GM18526 (cell line): ENCODE data around the gene CCDC157.

Experiments
- POLR2A ChIP-seq: IDR thresholded peaks from 3 replicates; pipeline ENCODE4 v1.6.1; 2011; ENCODE audit not compliant: insufficient read length; ENCODE audit errors: extremely low read depth

The CCDC157 gene

GRCh38 chr22:30323246-30323645 is 33.6 kb upstream of the CCDC157 start:
- TF ChIP-seq POLR2A, result no peak

GRCh38 chr22:30324014-30324730 is 32.6 kb upstream of the CCDC157 start:
- no peak for TF ChIP-seq POLR2A

- no peak for TF ChIP-seq POLR2A
Observed at GRCh38 chr22:30325065-30325720, 31.6 kb upstream of the CCDC157 start.

- TF ChIP-seq POLR2A, result no peak
Observed at GRCh38 chr22:30325724-30326254, 31.0 kb upstream of the CCDC157 start.

- no peak for TF ChIP-seq POLR2A
Observed at GRCh38 chr22:30326255-30326705, 30.5 kb upstream of the CCDC157 start.

GRCh38 chr22:30326706-30327362 is 30.0 kb upstream of the CCDC157 start, which contains the start of gene TBC1D10A:
Gene TBC1D10A (minus strand): TSS chr22:30326941. CDS start chr22:30326881, 60 bp downstream.
- TF ChIP-seq POLR2A, result peak; percentile 74

- no peak for TF ChIP-seq POLR2A
Observed at GRCh38 chr22:30327864-30328345, 28.9 kb upstream of the CCDC157 start.

GRCh38 chr22:30328466-30329049 is 28.2 kb upstream of the CCDC157 start:
- TF ChIP-seq POLR2A, result no peak

- no peak for TF ChIP-seq POLR2A
Observed at GRCh38 chr22:30332551-30332950, 24.3 kb upstream of the CCDC157 start.

GRCh38 chr22:30332994-30333706 is 23.7 kb upstream of the CCDC157 start:
- no peak for TF ChIP-seq POLR2A

GRCh38 chr22:30333707-30334087 is 23.1 kb upstream of the CCDC157 start:
- no peak for TF ChIP-seq POLR2A

GRCh38 chr22:30334646-30335045 is 22.2 kb upstream of the CCDC157 start:
- no peak for TF ChIP-seq POLR2A

GRCh38 chr22:30335236-30335635 is 21.6 kb upstream of the CCDC157 start:
- TF ChIP-seq POLR2A, result no peak

GRCh38 chr22:30336752-30337460 is 19.9 kb upstream of the CCDC157 start:
- TF ChIP-seq POLR2A, result no peak
